Glutamatergic neuron (in vitro differentiated cells): ENCODE results near the gene PPM1B. TPM values are rescaled to one million over a fixed set of nuclear protein-coding genes. Genes with fewer than 3 reads are reported as not detected.
A peak's percentile ranks its signal among the peaks of the same experiment; 100 is the strongest.

ENCODE experiments used
- DNase-seq: peaks from one replicate; pipeline ENCODE4 v3.0.0; 2022
- H3K27ac Mint-ChIP-seq: one replicate; pipeline ENCODE4 v1.8.0; 2020; ENCODE audit warnings: mild to moderate bottlenecking, mixed read lengths, inconsistent platforms; ENCODE audit not compliant: unreplicated experiment
- H3K27me3 Mint-ChIP-seq: one replicate; pipeline ENCODE4 v1.8.0; 2020; ENCODE audit warnings: mild to moderate bottlenecking, moderate library complexity, mixed read lengths, inconsistent platforms; ENCODE audit not compliant: unreplicated experiment
- H3K36me3 Mint-ChIP-seq: one replicate; pipeline ENCODE4 v1.8.0; 2020; ENCODE audit warnings: mild to moderate bottlenecking, mixed read lengths, inconsistent platforms; ENCODE audit not compliant: unreplicated experiment
- H3K4me1 Mint-ChIP-seq: one replicate; pipeline ENCODE4 v1.8.0; 2020; ENCODE audit warnings: mild to moderate bottlenecking, low read depth, mixed read lengths, inconsistent platforms; ENCODE audit not compliant: unreplicated experiment
- H3K4me3 Mint-ChIP-seq: one replicate; pipeline ENCODE4 v1.8.0; 2020; ENCODE audit warnings: mild to moderate bottlenecking, mixed read lengths, inconsistent platforms; ENCODE audit not compliant: unreplicated experiment
- H3K9me3 Mint-ChIP-seq: one replicate; pipeline ENCODE4 v1.8.0; 2020; ENCODE audit warnings: mild to moderate bottlenecking, moderate library complexity, mixed read lengths, inconsistent platforms; ENCODE audit not compliant: unreplicated experiment
- total RNA-seq: library from RNA; stranded (reverse); fragmentation: NEBNext Ultra II Directional; extraction: Animal tissue kit (Norgen Biotek cat#: 25700); gene quantifications from one replicate; pipeline ENCODE4 v1.2.1, GENCODE V29; 2021; ENCODE audit not compliant: unreplicated experiment
- TF ChIP-seq, protein P1 (sequence below): fragments of 200-600 bp; sonication (generic); IDR thresholded peaks from one replicate; pipeline ENCODE4 v1.5.0; 2021; ENCODE audit not compliant: partially characterized antibody, unreplicated experiment

Gene PPM1B
- total RNA-seq, 1 donor from 2014 or later: 49.2 TPM

DNA sequence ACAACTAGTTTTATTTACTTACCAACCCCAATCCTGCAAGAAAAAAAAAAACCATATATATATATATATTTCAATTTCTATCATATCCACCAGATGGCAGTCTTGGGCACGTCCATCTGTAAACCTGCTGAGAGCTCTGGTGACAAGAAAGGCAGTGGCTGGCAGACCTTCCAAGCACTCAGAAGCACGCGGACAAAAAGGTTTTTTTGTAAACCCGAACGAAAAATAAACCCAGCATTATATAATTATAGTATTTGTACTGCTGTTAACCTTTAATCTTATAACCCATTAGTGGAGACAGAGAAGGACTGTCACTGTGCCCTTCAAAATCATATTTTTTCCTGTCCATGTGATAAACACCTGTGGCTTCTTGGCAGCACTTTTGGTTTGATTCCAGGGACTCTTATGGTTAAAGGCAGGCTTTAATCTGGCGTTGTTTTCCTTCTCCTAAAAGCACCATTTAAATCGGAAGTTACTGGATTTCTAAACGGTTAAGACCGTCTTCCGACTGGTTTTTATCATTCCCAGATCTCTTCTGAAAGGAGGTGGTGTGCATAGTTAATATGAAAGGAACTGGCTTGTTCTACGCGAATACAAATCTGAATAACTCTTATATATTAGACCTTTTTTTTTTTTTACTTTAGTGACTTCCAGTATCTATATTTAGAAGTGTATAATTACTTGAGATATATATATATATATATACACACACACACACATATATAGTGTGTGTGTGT lies 75.6 kb downstream of the PPM1B start:
- peak; percentile 34 for DNase-seq
- H3K9me3 Mint-ChIP-seq: no peaks in the 10 kb centered on the region
- no peak overlapping the region for H3K4me3 Mint-ChIP-seq
- H3K27ac Mint-ChIP-seq: no peak overlapping the region
- H3K36me3 Mint-ChIP-seq: no peaks in the 10 kb centered on the region
- no peaks in the 10 kb centered on the region for H3K4me1 Mint-ChIP-seq
- H3K27me3 Mint-ChIP-seq: no peaks in the 10 kb centered on the region
- TF ChIP-seq, protein P1, sequence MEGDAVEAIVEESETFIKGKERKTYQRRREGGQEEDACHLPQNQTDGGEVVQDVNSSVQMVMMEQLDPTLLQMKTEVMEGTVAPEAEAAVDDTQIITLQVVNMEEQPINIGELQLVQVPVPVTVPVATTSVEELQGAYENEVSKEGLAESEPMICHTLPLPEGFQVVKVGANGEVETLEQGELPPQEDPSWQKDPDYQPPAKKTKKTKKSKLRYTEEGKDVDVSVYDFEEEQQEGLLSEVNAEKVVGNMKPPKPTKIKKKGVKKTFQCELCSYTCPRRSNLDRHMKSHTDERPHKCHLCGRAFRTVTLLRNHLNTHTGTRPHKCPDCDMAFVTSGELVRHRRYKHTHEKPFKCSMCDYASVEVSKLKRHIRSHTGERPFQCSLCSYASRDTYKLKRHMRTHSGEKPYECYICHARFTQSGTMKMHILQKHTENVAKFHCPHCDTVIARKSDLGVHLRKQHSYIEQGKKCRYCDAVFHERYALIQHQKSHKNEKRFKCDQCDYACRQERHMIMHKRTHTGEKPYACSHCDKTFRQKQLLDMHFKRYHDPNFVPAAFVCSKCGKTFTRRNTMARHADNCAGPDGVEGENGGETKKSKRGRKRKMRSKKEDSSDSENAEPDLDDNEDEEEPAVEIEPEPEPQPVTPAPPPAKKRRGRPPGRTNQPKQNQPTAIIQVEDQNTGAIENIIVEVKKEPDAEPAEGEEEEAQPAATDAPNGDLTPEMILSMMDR: peak; percentile 70

DNA sequence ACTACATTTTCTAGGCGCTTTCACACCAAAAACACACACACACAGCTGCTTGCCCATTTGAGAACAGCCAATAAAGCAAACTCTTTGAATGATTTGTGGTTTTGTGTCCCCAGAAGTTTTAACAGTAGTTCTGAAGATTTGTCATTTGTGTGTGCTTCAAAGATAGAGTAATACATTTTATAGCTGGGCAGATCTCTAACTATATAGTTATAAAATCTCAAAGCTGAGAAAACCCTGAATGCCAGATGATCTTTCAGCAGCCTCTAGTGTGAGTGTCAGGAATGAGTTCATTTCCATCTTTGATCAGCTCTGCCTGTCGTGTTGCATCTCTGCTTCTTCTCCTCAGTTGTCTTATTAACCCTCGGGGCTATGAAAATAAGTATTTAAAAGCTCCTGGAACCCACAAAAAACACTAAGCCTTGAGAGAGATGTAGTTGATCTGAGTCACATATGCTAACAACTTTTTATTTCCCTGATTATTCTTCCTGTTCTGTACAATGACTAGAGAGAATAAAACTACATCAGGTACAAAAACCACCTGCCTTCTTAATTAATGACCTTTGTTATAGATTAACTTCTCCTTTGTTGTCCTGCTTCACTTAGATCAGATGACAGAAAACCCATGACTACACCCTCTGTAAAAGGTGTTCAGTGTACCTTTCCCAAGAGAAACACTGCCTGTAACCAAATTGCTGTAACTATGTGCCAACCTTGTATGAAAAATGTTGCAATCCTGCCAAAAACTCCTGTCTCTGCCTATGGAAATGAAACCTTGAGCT lies 76.6 kb downstream of the PPM1B start:
- Mint-ChIP-seq H3K27me3 (peaks cover 1% of the 10 kb centered on the region), H3K4me3 (no peak overlapping the region), H3K36me3 (no peaks in the 10 kb centered on the region), H3K27ac (no peak overlapping the region), H3K9me3 (no peaks in the 10 kb centered on the region), H3K4me1 (no peaks in the 10 kb centered on the region)
- DNase-seq: no peak
- TF ChIP-seq, protein P1: no peak

GRCh38 chr2:44246436-44246835 lies 77.8 kb downstream of the PPM1B start:
- Mint-ChIP-seq H3K27ac (no peak overlapping the region), H3K4me1 (no peaks in the 10 kb centered on the region), H3K27me3 (peaks cover 1% of the 10 kb centered on the region), H3K36me3 (no peaks in the 10 kb centered on the region), H3K4me3 (no peak overlapping the region), H3K9me3 (no peaks in the 10 kb centered on the region)
- DNase-seq: no peak
- TF ChIP-seq, protein P1: no peak

GRCh38 chr2:44246840-44247369 lies 78.2 kb downstream of the PPM1B start:
- peaks cover 1% of the 10 kb centered on the region for H3K27me3 Mint-ChIP-seq
- H3K27ac Mint-ChIP-seq: no peak overlapping the region
- TF ChIP-seq, protein P1: no peak
- DNase-seq: no peak
- no peaks in the 10 kb centered on the region for H3K4me1 Mint-ChIP-seq
- H3K36me3 Mint-ChIP-seq: no peaks in the 10 kb centered on the region
- no peaks in the 10 kb centered on the region for H3K9me3 Mint-ChIP-seq
- no peak overlapping the region for H3K4me3 Mint-ChIP-seq
